Ecto neural progenitor cell (in vitro differentiated cells): ENCODE measurements around the gene CYP8B1.

Experiments used
- DNase-seq: peaks from one replicate; pipeline ENCODE4 v3.0.0-alpha.2; 2018; ENCODE audit warnings: low spot score

Gene CYP8B1

DNA sequence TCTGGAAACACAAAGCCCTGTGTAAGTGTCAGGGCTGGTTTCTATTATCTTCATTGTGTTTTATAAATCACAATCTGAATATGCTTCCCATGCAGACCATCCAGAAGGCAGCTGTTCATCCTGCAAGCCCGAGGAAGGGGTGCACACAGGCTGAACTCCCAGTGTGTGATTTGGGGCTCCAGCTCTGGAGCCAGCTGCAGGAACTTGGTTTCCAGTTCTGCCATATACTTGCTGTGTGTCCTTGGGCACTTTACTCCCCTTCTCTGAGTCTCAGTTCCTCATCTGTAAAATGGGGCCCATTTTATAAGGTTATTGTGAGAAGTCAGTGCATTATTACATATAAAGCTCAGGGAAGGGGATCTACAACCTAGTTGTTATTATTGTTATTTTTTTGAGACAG is 22.6 kb downstream of the CYP8B1 start:
- peak; percentile 17 for DNase-seq

GRCh38 chr3:42852441-42852840 is 23.2 kb downstream of the CYP8B1 start:
- peak; percentile 13 for DNase-seq

- DNase-seq = peak; percentile 31
These were observed 24.3 kb downstream of the CYP8B1 start for GRCh38 chr3:42851228-42851834.

DNA sequence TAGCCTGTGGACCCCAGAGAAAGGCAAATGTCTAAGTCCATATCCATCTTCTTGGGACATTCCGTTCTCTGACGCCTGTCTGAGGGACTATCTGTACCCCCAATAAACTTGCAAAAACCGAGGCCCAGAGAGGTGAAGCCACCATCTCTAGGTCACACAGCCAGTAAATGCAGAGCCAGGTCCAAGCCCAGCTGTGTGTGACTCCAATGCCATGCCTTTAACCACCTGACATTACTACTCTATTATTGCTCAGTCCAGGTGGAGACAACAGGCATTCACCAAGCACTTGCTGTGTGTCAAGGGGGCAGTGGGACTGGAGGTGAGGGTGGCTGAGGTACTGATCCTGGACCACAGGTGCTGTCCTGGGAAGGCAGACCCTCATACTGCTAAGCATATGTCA is 25.4 kb downstream of the CYP8B1 start:
- peak; percentile 3 for DNase-seq

DNA sequence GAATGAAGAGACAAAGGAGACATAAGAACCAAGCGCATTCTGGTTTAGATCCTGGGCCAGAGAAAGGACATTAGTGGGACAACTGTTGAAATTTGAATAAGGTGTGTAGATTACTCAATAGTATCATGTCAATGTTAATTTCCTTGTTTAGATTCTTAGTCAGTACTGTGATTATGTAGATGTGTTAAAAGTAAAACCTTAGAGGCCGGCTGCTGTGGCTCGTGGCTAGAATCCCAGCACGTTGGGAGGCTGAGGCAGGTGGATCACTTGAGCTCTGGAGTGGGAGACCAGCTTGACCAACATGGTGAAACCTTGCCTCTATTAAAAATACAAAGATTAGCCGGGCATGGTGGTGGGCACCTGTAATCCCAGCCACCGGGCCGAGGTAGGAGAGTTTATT is 26.7 kb downstream of the CYP8B1 start:
- no peak for DNase-seq

DNA sequence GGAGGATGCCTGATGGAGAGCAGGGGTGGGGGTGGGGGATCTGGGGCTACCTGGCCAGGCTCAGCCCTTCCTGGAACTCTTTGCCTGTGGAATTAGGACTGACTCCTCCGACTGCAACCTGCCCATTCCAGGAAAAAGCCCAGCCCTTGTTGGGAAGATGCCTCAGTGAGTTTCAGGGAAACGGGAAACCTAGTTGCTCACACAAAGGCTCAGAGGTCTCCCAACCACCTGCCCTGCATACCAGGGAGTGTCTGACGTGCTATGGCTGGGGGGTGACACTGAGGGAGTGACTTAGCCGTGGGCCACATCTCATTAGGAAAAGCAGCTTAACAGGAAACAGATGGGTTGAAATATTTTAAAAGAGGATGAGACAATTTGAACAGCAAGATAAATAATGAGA is 27.9 kb downstream of the CYP8B1 start:
- DNase-seq = no peak

DNA sequence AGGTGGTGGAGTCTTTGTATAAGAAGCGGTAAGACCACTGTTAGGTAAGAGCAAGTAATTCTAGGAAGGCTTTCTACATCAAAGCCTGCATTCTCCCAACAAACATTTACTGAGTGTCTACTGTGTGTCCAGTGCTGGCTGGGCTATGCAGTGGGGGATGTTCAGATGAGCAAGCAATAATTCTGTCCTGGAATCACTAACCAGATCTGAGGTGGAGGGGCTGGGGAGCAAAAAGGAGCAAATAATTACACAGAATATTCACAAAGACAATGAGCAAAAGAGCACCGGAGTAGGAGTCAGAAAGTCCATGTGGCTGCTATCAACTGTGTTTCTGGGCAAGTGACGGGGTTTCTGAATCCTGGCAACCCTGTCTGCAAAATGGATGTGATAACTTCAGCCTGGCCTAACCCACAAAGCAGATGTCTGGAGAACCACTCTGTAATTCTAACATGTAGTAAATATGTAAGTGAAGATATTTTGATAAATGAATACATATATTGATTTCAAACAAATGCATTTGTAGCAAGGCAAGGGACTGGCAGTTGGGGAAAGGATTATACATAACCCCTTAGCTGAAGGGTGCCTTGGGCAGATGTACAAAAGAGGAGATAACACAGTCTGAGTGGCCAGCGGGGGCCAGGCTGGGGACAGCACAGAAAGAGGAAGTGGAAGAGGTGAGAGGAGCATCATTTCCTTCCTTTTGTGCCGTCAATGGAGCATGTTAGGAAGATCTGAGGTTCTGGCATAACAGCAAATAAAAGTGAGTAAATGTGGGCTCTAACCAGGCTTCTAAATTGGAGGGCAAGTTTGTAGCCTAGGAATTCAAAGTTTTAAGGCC is 28.8 kb downstream of the CYP8B1 start:
- no peak for DNase-seq

DNA sequence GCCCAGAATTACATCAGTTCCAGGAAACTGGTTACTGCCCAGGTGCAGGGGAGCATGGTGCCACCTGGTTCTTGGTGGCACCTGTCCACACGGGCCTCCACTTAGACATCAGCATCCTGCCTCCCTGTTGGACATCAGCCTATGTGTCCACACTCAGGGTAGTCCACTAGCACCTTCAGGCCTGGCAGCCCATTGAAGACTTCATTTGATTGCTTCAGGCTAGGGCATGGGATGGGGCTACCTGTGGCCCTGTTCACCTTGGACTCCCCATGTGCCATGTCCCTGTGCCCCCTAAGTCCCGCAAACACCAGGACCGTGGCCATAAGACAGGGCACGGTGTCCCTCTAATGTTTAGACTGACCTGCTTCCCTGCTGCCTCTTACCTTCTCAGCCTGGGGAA is 30.9 kb downstream of the CYP8B1 start:
- DNase-seq = no peak

GRCh38 chr3:42844412-42844713 is 31.3 kb downstream of the CYP8B1 start:
- DNase-seq = no peak

- DNase-seq = no peak
These were observed 31.8 kb downstream of the CYP8B1 start for GRCh38 chr3:42843713-42844411.

- no peak for DNase-seq
These were observed 34.3 kb downstream of the CYP8B1 start for GRCh38 chr3:42841332-42841731.

DNA sequence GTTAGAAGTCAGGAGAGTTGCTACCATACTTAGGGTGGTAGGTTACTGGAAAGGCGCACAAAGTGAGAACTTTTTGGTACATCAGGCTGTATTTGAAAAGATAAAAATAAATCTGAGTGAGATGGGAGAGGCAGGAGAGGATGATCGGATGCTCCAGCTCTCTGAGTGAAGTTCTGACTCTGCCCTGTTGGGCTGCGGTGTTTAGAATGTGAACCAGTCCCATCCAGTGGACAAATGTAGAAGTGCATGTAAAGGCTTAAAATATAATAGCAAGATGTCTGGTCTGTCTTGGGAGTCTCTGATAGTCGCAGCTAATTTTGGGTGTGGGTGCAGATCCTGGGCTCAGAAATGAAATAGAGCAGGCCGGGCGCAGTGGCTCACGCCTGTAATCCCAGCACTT is 36.1 kb downstream of the CYP8B1 start:
- DNase-seq = peak; percentile 54

- no peak for DNase-seq
These were observed 37.1 kb downstream of the CYP8B1 start for GRCh38 chr3:42838571-42838970.

DNA sequence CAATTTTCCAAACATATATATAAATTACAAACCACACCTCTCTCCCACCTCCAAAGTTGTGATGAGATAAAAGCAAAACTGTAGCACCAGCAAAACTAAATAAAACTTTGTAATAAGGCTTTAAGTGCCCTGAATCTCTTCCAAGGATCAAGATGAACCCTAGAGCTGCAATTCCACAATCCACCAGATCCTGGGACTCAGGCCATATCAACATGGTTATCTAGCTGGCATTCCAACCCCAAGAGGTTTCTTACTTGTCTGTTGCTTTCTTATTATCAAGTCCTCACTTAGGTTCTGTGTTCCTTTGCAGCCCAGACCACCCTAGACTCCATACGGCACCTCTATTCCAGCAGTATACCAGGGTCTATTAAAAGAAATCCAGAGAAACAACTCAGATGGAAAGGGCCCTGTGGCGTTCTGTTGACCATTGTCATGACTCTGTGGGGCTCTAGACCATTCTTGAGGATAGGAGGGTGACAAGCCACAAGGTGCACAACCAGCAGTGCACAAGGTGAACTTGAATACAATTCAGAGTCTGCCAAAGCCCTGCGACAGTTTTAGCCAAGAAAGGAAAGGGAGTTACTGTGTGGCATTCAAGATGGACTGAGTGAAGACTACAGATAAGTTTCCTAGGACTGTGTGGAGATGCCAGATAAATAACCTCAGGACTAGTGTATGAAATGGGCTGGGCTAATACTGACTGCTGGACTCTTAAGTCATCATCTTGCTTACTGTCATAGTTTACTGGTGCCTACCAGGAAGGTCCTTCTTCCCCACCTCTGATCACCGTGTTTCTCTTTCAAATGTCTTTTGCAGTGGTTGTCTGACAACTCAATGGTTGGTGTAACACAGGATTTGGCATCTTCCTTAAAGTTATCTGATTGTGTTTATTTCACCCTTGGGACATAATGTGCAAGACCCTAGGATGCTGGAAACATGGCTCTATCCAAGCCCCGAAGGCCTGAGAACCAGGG is 39.2 kb downstream of the CYP8B1 start:
- no peak for DNase-seq

DNA sequence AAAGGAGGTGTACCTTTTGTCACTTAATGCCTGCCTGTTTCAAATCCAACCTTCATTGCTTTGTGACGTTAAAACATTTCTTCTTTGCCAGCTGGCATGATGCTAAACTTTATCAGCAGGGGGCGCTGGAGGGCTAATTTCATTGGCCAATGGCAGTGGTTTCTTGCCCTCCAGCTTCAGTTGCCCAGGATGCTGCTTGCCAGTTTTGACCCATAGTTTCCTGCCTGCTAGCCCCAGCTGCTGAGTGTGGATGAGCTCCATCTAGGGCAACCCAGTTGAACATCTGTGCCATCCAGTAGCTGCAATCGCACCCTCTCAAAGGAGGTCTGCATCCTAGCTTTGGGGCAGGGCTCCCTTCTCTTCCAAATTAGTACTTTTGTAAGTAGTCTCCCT is 44.4 kb downstream of the CYP8B1 start:
- peak; percentile 83 for DNase-seq

DNA sequence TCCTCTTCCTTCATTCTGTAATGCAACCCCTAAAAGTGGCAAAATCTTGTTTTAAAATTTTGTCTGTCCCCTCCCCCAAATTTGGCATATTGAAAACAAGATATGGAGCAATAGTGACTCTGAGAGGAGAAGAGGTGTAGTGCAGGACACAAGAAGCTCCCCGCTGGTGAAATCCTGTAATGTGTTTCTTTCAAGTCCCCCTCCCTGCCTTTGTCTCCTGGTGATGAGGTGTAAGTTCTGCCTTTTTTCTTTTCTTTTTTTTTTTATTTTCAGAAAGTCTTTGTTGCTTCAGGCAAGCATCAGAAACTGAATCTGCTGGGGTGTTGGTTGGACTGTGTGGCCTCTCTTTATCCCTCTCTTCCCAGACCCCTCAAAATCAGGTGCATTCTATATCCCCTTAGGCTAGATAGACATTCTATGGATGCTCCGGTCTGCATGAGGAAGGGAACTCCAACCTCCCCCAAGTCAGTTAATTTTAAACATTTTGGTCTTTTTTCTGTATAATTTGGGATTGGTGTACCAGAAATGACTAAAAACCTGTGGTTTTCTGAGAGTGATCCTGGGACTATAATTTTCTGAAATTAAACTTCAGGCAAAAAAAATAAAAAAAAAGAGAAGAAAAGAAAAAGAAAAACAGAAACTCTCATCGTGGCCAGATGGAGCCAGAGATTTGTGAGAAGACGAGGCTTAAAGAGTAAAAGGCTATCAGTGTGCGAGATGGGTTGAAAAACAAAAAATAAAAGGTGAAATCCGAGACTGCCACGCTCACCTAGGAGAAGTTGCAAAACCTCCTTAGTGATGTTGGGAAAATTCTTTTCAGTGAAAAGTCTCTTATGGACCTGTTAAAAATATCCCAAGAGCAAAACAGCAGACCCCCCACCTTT is 45.0 kb downstream of the CYP8B1 start:
- DNase-seq = no peak

- no peak for DNase-seq
These were observed 45.8 kb downstream of the CYP8B1 start for GRCh38 chr3:42829628-42830436.

DNA sequence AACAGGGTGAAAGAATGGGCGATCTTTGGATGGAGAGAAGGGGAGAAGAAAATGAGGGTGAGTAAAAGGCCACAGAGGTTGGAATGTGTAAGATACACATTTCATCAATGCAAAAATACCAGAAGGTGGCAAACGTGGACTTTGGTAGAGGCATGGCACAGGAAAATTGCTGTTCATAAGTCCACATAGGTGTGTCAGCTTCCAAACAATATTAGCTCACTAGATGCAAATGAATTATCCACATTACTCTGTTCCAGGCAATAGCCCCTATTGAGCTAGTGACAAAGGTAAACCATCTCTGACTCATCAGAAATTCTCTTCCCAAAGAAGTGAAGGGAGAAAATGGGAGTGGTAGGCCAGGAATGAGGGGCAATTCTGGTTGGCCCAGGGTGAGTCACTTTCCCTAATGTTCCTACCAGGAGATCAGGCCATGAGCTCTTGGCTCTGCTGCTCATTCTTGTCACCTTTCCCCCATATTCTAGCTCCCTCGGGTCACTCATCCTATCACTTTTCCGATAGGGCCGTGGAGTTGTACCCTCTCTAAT is 46.5 kb downstream of the CYP8B1 start:
- DNase-seq = no peak

- DNase-seq = no peak
These were observed 48.0 kb downstream of the CYP8B1 start for GRCh38 chr3:42827654-42828053.

DNA sequence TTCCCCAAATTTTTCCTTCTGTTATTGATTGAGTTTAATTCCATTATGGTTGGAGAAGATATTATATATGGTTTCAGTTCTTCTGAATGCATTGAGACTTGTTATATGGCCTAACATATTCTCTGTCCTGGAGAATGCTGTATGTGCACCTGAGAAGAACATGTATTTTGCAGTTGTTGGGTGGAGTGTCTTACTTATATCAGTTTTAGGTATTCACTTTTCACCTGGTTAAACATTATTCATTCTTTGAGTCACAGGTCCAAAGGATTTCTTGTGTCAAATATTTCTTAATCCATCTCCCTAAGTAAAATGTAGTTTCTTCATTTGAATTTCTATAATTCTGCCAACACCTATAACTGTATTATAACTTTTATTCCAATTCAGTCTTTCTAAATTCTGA is 48.7 kb downstream of the CYP8B1 start:
- no peak for DNase-seq
